ENCODE measurements around the gene FOXL2. TPM values are rescaled to one million over a fixed set of nuclear protein-coding genes. Genes with fewer than 3 reads are reported as not detected.

Gene FOXL2
- total RNA-seq, 2 donors from 2014 or later, result not detected

DNA sequence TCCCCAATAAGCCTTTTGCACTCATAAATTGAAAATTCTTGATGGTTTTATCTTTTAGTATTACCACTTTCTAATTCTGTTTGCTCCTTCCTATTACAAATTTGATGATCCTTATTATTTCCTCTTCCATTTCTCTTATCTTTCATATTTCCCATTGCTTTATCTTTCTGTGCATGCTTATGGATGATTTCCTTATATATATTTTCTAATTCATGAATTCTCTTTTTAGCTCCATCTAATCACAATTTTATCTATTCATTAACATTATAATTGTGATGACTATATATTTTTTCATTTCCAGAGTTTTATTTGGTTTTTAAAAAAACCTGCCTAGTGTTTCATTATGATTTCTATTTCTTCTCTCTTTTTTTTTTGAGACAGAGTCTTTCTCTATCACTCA, 18.0 kb upstream of the FOXL2 start:
- DNase-seq (ENCODE audit: low spot score), result no peak
- Histone ChIP-seq H3K27me3 (replicated peaks; ENCODE audit: insufficient read depth) (no peaks in the 10 kb centered on the region), H3K27ac (no peak overlapping the region), H3K4me1 (ENCODE audit: control insufficient read depth in 1 of 2, low read depth in 2 of 2) (peaks cover 0 to 6% of the 10 kb centered on the region in 2 donors), H3K9me3 (peaks cover 7% of the 10 kb centered on the region), H3K4me3 (no peak overlapping the region), H3K36me3 (no peaks in the 10 kb centered on the region)
- no peak for ATAC-seq (ENCODE audit: insufficient number of reproducible peaks, low FRiP score, low read depth)
- TF ChIP-seq, protein P1, sequence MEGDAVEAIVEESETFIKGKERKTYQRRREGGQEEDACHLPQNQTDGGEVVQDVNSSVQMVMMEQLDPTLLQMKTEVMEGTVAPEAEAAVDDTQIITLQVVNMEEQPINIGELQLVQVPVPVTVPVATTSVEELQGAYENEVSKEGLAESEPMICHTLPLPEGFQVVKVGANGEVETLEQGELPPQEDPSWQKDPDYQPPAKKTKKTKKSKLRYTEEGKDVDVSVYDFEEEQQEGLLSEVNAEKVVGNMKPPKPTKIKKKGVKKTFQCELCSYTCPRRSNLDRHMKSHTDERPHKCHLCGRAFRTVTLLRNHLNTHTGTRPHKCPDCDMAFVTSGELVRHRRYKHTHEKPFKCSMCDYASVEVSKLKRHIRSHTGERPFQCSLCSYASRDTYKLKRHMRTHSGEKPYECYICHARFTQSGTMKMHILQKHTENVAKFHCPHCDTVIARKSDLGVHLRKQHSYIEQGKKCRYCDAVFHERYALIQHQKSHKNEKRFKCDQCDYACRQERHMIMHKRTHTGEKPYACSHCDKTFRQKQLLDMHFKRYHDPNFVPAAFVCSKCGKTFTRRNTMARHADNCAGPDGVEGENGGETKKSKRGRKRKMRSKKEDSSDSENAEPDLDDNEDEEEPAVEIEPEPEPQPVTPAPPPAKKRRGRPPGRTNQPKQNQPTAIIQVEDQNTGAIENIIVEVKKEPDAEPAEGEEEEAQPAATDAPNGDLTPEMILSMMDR (IDR thresholded peaks at IDR 0.05), result no peak

- TF ChIP-seq, protein P1 (IDR thresholded peaks at IDR 0.05), result no peak
- H3K9me3 ChIP-seq, result peaks cover 7% of the 10 kb centered on the region
- DNase-seq (ENCODE audit: low spot score), result no peak
- H3K27ac ChIP-seq, result no peak overlapping the region
- no peaks in the 10 kb centered on the region for H3K27me3 ChIP-seq (replicated peaks; ENCODE audit: insufficient read depth)
- no peak for ATAC-seq (ENCODE audit: insufficient number of reproducible peaks, low FRiP score, low read depth)
- no peak overlapping the region for H3K4me3 ChIP-seq
- peaks cover 0 to 6% of the 10 kb centered on the region in 2 donors for H3K4me1 ChIP-seq (ENCODE audit: control insufficient read depth in 1 of 2, low read depth in 2 of 2)
- H3K36me3 ChIP-seq, result no peaks in the 10 kb centered on the region
Observed at GRCh38 chr3:138964264-138964663, 17.3 kb upstream of the FOXL2 start.

DNA sequence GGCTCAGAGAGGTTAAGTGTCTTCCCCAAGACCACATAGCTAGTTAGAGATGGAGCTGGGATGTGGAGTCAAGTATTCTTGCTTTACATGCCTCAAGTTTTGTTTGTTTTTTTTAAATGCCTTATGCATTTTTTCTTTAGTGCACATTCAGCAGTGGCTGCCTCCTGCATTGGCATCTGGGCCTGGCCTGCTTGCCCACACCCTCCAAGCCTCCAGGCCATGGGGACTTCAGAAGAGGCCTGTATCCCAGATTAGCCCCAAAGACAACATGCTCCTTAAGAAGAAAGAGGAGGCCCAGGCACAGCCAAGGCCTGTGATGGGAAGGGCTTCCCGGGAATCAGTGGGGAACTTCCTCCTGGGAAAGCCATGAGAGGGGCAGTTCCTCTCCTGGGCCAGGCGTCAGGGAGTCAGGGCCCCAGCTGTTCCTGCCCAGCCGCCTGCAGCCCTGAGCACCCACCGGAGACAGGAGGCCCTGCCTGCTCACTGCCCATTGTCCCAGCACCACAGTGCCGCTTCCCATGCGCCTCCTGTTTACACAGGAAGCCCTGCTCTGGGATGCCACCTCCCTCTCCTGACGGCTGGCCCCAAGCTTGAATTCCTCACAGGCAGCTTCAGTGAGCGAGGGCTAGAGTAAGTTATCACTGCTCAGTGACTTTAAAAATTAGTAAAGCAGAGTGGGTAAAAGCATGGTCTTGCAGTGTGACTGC, 16.1 kb upstream of the FOXL2 start:
- ATAC-seq (ENCODE audit: insufficient number of reproducible peaks, low FRiP score, low read depth) (no peak), DNase-seq (ENCODE audit: low spot score) (no peak)
- H3K27me3 ChIP-seq (replicated peaks; ENCODE audit: insufficient read depth), result no peaks in the 10 kb centered on the region
- H3K27ac ChIP-seq, result no peak overlapping the region
- peaks cover 7% of the 10 kb centered on the region for H3K9me3 ChIP-seq
- H3K36me3 ChIP-seq, result no peaks in the 10 kb centered on the region
- TF ChIP-seq, protein P1 (IDR thresholded peaks at IDR 0.05), result no peak
- H3K4me3 ChIP-seq, result no peak overlapping the region
- peaks cover 0 to 6% of the 10 kb centered on the region in 2 donors for H3K4me1 ChIP-seq (ENCODE audit: control insufficient read depth in 1 of 2, low read depth in 2 of 2)

GRCh38 chr3:138960417-138960852, 13.5 kb upstream of the FOXL2 start:
- no peaks in the 10 kb centered on the region for H3K27me3 ChIP-seq (replicated peaks; ENCODE audit: insufficient read depth)
- TF ChIP-seq, protein P1 (IDR thresholded peaks at IDR 0.05), result no peak
- no peak for ATAC-seq (ENCODE audit: insufficient number of reproducible peaks, low FRiP score, low read depth)

DNA sequence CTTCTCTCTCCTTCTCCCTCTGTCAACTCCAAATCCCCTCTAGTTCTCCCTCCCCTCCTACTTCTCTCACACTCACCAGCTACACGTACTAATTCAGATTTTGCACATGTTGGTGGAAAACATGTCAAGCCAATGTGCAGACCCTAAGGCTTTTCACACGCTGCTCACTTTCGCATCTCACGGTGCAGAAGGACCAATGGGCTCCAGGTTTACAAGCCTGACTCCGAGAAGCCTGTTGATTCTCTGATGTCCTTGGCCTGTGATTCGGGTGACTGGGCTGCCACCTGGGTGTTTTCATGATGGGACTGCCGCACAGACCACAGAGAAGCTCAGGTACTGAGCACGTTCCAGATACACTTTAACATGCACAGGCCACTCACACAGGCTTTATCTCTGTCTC, 3.8 kb upstream of the FOXL2 start:
- TF ChIP-seq, protein P1 (IDR thresholded peaks at IDR 0.05), result no peak
- H3K9me3 ChIP-seq, result no peaks in the 10 kb centered on the region
- H3K4me3 ChIP-seq, result no peak overlapping the region
- H3K4me1 ChIP-seq (ENCODE audit: control insufficient read depth in 1 of 2, low read depth in 2 of 2), result peaks cover 15 to 30% of the 10 kb centered on the region in 2 donors
- no peaks in the 10 kb centered on the region for H3K36me3 ChIP-seq
- H3K27ac ChIP-seq, result no peak overlapping the region
- no peak for ATAC-seq (ENCODE audit: insufficient number of reproducible peaks, low FRiP score, low read depth)
- DNase-seq (ENCODE audit: low spot score), result no peak
- H3K27me3 ChIP-seq (replicated peaks; ENCODE audit: insufficient read depth), result peaks cover 8% of the 10 kb centered on the region

More at GRCh38 chr3:138960417-138960852, 13.5 kb upstream of the FOXL2 start:
- Histone ChIP-seq H3K27ac (no peak overlapping the region), H3K9me3 (peaks cover 7% of the 10 kb centered on the region), H3K4me3 (peak overlapping the region; percentile 16), H3K4me1 (ENCODE audit: control insufficient read depth in 1 of 2, low read depth in 2 of 2) (peaks cover 0 to 6% of the 10 kb centered on the region in 2 donors), H3K36me3 (no peaks in the 10 kb centered on the region)
- no peak for DNase-seq (ENCODE audit: low spot score)

Measured in thoracic aorta (tissue), 2 donors.